Motor neuron (in vitro differentiated cells): Measurements from ENCODE around the gene TNIP3. TPM values are rescaled to one million over a fixed set of nuclear protein-coding genes. Genes with fewer than 3 reads are reported as not detected.

ENCODE experiments used
- ATAC-seq, 8 experiments: fragments of 200-7000 bp; cut with Tn5 transposase; replicated peaks in 6 of 8; 2 replicates each; pipeline ENCODE4 v1.8.0; 2021; ENCODE audit warnings: mild to moderate bottlenecking in 8 of 8, moderate library complexity in 8 of 8
- H3K27ac ChIP-seq, 2 donors: fragments of 250-450 bp; sonication (Bioruptor Pico); 2 replicates each; pipeline ENCODE4 v1.9.0; 2021; ENCODE audit warnings: antibody characterized with exemption in 2 of 2, mild to moderate bottlenecking in 2 of 2, moderate library complexity in 1 of 2
- H3K4me1 ChIP-seq, 2 donors: fragments of 250-450 bp; sonication (Bioruptor Pico); replicated peaks in 1 of 2; 2 replicates each; pipeline ENCODE4 v1.6.1; 2021; ENCODE audit warnings: antibody characterized with exemption in 2 of 2, mild to moderate bottlenecking in 2 of 2, moderate library complexity in 1 of 2
- H3K4me3 ChIP-seq, 5 donors: fragments of 250-450 bp; sonication (Bioruptor Pico); 2 replicates each; pipeline ENCODE4 v1.9.0; 2021; ENCODE audit warnings: antibody characterized with exemption in 5 of 5, mild to moderate bottlenecking in 5 of 5, moderate library complexity in 4 of 5
- WGBS, 10 experiments: fragments of 450-650 bp; shearing (Covaris generic); methylation state at CpG; one replicate each; pipeline ENCODE4 v1.0.0; 2022; 5-methylcytosine and 5-hydroxymethylcytosine counted together
- in situ Hi-C, 9 experiments: fragments of 400-800 bp; cut with MboI; loops; one replicate each; pipeline ENCODE4 v1.15.0; 2021; ENCODE audit warnings: low sequenced_read_pairs in 9 of 9, low pct_unique_long_range_greater_than_20kb in 2 of 9; ENCODE audit not compliant: unreplicated experiment in 9 of 9
- total RNA-seq, 8 experiments: library from RNA; unstranded; fragments of 300-600 nt; gene quantifications; 2 replicates each; pipeline versions ENCODE4 v1.2.3 to v1.2.4, GENCODE V29; 2022

The TNIP3 gene
- total RNA-seq, 8 experiments from 2014 or later: 0.17 to 1.2 (median 0.49) TPM; not detected in 2

DNA sequence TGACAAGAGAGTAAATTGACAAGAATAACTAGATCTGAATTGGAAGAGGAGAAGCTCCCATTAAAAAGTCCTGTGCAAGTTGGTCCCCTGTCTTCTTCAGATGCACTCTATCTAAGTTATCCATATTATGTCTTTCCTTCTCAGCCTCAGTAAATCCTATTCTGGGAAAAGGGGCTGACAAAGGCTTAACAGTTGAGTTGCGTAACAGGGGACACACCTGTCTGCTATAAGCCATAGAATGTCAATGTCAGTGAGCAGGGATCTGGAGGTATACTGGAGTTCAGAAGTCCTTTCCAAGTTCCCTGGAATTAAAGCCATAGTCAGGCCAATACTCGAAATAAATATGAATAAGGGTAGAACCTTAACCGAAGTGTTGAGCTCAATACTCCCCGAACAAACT, 26.3 kb upstream of the TNIP3 start:
- no peak overlapping the region for H3K27ac ChIP-seq
- in situ Hi-C loops: loop anchor here in 2 of 9 experiments (10.0 to 25.0 kb wide), 2 partner anchors 104 to 472 kb away; no protein-coding TSS in a partner anchor
- H3K4me1 ChIP-seq: no peaks in the 10 kb centered on the region
- WGBS, 10 experiments: 14 to 100% (median 82%) methylated on average over 1 to 4 of the region's 4 CpGs
- H3K4me3 ChIP-seq: no peak overlapping the region
- ATAC-seq: no peak

GRCh38 chr4:121189326-121190215, 25.4 kb upstream of the TNIP3 start:
- 0 to 100% (median 69%) methylated on average over 1 to 3 of the region's 3 CpGs; no CpG with 5 or more reads in 1 of the 10 experiments for WGBS, 10 experiments

DNA sequence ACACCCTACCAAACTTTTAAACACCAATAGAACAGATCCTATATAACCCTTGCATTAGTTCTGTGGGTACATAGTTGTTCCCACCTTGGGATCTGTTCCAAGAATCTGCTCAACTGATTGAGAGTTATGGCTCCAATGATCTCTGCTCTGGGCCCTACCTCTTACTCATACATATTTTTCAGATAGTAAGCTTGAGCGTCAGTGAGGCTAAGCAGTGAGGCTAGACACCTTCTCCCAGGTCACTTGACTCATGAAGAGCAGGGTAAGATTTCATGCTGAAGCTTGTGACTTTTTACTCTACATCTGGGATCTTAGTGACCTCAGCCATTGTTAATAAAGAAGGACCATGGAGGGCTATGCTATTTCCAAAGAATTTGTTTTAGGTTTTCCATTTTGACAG, 23.1 kb upstream of the TNIP3 start:
- ATAC-seq: no peak

More at GRCh38 chr4:121189326-121190215, 25.4 kb upstream of the TNIP3 start:
- Histone ChIP-seq H3K27ac (no peak overlapping the region), H3K4me1 (no peaks in the 10 kb centered on the region), H3K4me3 (no peak overlapping the region)
- in situ Hi-C loops: loop anchor here in 2 of 9 experiments (10.0 to 25.0 kb wide), 2 partner anchors 105 to 473 kb away; no protein-coding TSS in a partner anchor
- peak in 3 of 8 experiments; percentile 75 to 88 (median 87) for ATAC-seq

DNA sequence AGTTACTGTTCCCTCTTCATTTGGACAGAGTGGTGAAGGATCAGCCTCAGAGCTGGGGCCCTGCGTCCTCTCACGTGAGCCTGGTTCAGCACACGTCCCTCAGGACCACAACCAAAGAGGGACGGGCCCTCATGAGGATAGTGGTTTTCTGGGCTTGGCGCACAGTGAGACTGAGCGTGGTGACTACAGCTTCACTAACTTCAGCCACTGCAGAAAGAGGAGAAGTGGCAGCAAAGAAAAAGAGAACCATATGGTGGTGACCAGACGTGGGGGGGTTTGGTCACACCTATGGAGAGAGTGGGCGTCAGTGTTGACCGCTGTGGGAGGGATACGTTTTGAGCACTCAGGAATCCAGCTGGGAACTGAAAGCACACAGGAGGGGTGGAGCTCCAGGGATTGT, 21.8 kb upstream of the TNIP3 start:
- no peaks in the 10 kb centered on the region for H3K4me1 ChIP-seq
- in situ Hi-C loops: loop anchor here in 1 of 9 experiments (25.0 kb wide), 1 partner anchor 476 kb away; no protein-coding TSS in a partner anchor
- WGBS, 10 experiments: 70 to 100% (median 89%) methylated on average over 1 to 8 of the region's 10 CpGs; no CpG with 5 or more reads in 3 of the 10 experiments
- no peak overlapping the region for H3K4me3 ChIP-seq
- H3K27ac ChIP-seq: no peak overlapping the region
- ATAC-seq: no peak

More for the DNA sequence above, 23.1 kb upstream of the TNIP3 start:
- 80 to 100% (median 91%) methylated on average over 1 of the region's 1 CpG; no CpG with 5 or more reads in 6 of the 10 experiments for WGBS, 10 experiments
- no peak overlapping the region for H3K4me3 ChIP-seq
- in situ Hi-C loops: loop anchor here in 1 of 9 experiments (25.0 kb wide), 1 partner anchor 475 kb away; no protein-coding TSS in a partner anchor
- no peaks in the 10 kb centered on the region for H3K4me1 ChIP-seq
- no peak overlapping the region for H3K27ac ChIP-seq

- WGBS, 10 experiments: 17 to 100% (median 86%) methylated on average over 1 of the region's 1 CpG; no CpG with 5 or more reads in 3 of the 10 experiments
- in situ Hi-C loops: loop anchor here in 1 of 9 experiments (25.0 kb wide), 1 partner anchor 478 kb away; no protein-coding TSS in a partner anchor
- H3K27ac ChIP-seq: no peak overlapping the region
- no peak overlapping the region for H3K4me3 ChIP-seq
- peak in 1 of 8 experiments; percentile 70 for ATAC-seq
- H3K4me1 ChIP-seq: no peaks in the 10 kb centered on the region
These were observed 19.9 kb upstream of the TNIP3 start for GRCh38 chr4:121183989-121184388.

- WGBS, 10 experiments: 60 to 100% (median 92%) methylated on average over 1 to 3 of the region's 3 CpGs; no CpG with 5 or more reads in 5 of the 10 experiments
- Histone ChIP-seq H3K27ac (no peak overlapping the region), H3K4me1 (no peaks in the 10 kb centered on the region), H3K4me3 (no peak overlapping the region)
- in situ Hi-C loops: loop anchor here in 1 of 9 experiments (25.0 kb wide), 1 partner anchor 479 kb away; no protein-coding TSS in a partner anchor
- no peak for ATAC-seq
These were observed 19.2 kb upstream of the TNIP3 start for GRCh38 chr4:121183361-121183760.

- WGBS, 10 experiments: 60 to 100% (median 80%) methylated on average over 1 to 3 of the region's 3 CpGs
- in situ Hi-C loops: loop anchor here in 1 of 9 experiments (25.0 kb wide), 1 partner anchor 480 kb away; no protein-coding TSS in a partner anchor
- no peak for ATAC-seq
- Histone ChIP-seq H3K27ac (no peak overlapping the region), H3K4me3 (no peak overlapping the region), H3K4me1 (no peaks in the 10 kb centered on the region)
These were observed 18.2 kb upstream of the TNIP3 start for GRCh38 chr4:121182296-121182695.

DNA sequence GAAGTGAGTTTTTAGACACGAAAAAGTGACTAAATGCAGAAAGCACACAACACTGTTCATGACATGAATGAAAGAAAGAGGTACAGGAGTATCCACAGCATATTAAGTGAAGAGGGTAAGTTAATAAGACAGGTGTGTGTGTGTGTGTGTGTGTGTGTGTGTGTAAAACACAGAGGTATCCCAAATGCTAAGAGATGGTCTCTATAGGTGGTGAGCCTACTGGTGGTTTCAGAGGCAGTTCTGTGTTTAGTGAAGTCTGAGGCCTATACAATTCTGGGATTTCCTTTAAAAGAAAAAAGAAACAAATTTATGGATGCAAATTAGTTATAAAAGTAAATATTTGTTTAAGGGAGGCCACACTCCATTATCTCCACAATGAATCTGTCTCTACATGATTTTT, 17.4 kb upstream of the TNIP3 start:
- ATAC-seq: peak in 1 of 8 experiments; percentile 34
- Histone ChIP-seq H3K4me3 (no peak overlapping the region), H3K4me1 (no peaks in the 10 kb centered on the region), H3K27ac (no peak overlapping the region)
- 40 to 100% (median 75%) methylated on average over 1 of the region's 1 CpG; no CpG with 5 or more reads in 5 of the 10 experiments for WGBS, 10 experiments
- in situ Hi-C loops: loop anchor here in 1 of 9 experiments (25.0 kb wide), 1 partner anchor 481 kb away; no protein-coding TSS in a partner anchor

DNA sequence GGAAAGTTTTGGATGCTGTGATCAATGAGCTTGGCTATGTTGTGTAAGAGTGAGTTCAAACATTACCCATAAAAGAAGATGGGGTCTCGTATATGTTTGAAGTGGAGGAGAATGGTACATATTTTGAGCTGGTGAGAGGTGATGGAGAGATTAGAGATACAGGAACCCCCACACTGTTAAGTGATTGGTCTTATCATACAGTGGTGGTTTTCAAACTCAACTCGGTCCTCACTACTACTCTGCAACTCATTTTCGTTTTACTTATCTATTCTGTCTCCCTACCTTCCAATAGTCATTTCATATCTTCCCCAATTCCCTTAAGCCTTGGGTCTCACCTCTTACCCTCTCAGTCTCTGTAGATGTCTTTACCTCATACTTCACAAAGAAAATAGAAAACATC, 16.4 kb upstream of the TNIP3 start:
- in situ Hi-C loops: loop anchor here in 1 of 9 experiments (25.0 kb wide), 1 partner anchor 482 kb away; no protein-coding TSS in a partner anchor
- 8 to 100% (median 83%) methylated on average over 1 to 3 of the region's 3 CpGs for WGBS, 10 experiments
- no peaks in the 10 kb centered on the region for H3K4me1 ChIP-seq

GRCh38 chr4:121177246-121178137, 13.4 kb upstream of the TNIP3 start:
- no peak overlapping the region for H3K27ac ChIP-seq
- in situ Hi-C loops: loop anchor here in 1 of 9 experiments (25.0 kb wide), 1 partner anchor 485 kb away; no protein-coding TSS in a partner anchor
- no peak for ATAC-seq
- H3K4me3 ChIP-seq: no peak overlapping the region
- H3K4me1 ChIP-seq: no peaks in the 10 kb centered on the region
- WGBS, 10 experiments: 18 to 100% (median 39%) methylated on average over 1 to 3 of the region's 3 CpGs

More for the DNA sequence above, 16.4 kb upstream of the TNIP3 start:
- no peak overlapping the region for H3K27ac ChIP-seq
- H3K4me3 ChIP-seq: no peak overlapping the region
- no peak for ATAC-seq

GRCh38 chr4:121176082-121176934, 12.2 kb upstream of the TNIP3 start:
- ATAC-seq: no peak
- H3K27ac ChIP-seq: no peak overlapping the region
- H3K4me1 ChIP-seq: no peaks in the 10 kb centered on the region
- 0 to 100% (median 75%) methylated on average over 1 to 3 of the region's 3 CpGs; no CpG with 5 or more reads in 2 of the 10 experiments for WGBS, 10 experiments
- in situ Hi-C loops: loop anchor here in 1 of 9 experiments (25.0 kb wide), 1 partner anchor 486 kb away; no protein-coding TSS in a partner anchor
- H3K4me3 ChIP-seq: no peak overlapping the region
